GM10266 (cell line): ENCODE data around the gene CACNA2D4.
"Not testable (repeated sequence)": the region's sequence is repeated elsewhere in the genome, so short reads cannot be mapped to it uniquely, and the experiment has no call there.

Experiments used
- DNase-seq: peaks from one replicate; pipeline ENCODE4 v3.0.0; 2012; ENCODE audit errors: extremely low spot score
- CTCF ChIP-seq: IDR thresholded peaks from 2 replicates; pipeline ENCODE4 v1.5.1; 2012; ENCODE audit warnings: mild to moderate bottlenecking, low read depth; ENCODE audit not compliant: control insufficient read depth, insufficient read depth; ENCODE audit errors: missing control alignments

The CACNA2D4 gene

GRCh38 chr12:1819050-1819449 lies 99.4 kb downstream of the CACNA2D4 start:
- no peak for TF ChIP-seq CTCF
- no peak for DNase-seq

- not testable (repeated sequence) for DNase-seq
These were observed 100.5 kb downstream of the CACNA2D4 start for GRCh38 chr12:1817928-1818327.

- TF ChIP-seq CTCF, result no peak
- no peak for DNase-seq
These were observed 101.6 kb downstream of the CACNA2D4 start for GRCh38 chr12:1816730-1817348.

GRCh38 chr12:1815814-1816729 lies 102.4 kb downstream of the CACNA2D4 start:
- no peak for TF ChIP-seq CTCF
- no peak for DNase-seq

GRCh38 chr12:1815108-1815507 lies 103.3 kb downstream of the CACNA2D4 start:
- no peak for TF ChIP-seq CTCF
- DNase-seq, result no peak

- TF ChIP-seq CTCF, result no peak
- DNase-seq, result no peak
These were observed 104.2 kb downstream of the CACNA2D4 start for GRCh38 chr12:1814266-1814665.

- no peak for TF ChIP-seq CTCF
- DNase-seq, result no peak
These were observed 105.7 kb downstream of the CACNA2D4 start for GRCh38 chr12:1812650-1813302.
